ENCODE data around the gene TJAP1.

Gene TJAP1

GRCh38 chr6:43504756-43505593 is 27.6 kb downstream of the TJAP1 start:
- no peak for FAIRE-seq
- no peak for DNase-seq (ENCODE audit: low spot score)

GRCh38 chr6:43505718-43506117 is 28.3 kb downstream of the TJAP1 start:
- no peak for DNase-seq (ENCODE audit: low spot score)
- no peak for FAIRE-seq

- DNase-seq (ENCODE audit: low spot score) = no peak
- no peak for FAIRE-seq
Observed at GRCh38 chr6:43506171-43506570, 28.8 kb downstream of the TJAP1 start.

- DNase-seq (ENCODE audit: low spot score) (peak; percentile 82), FAIRE-seq (no peak)
Observed at GRCh38 chr6:43506667-43507471, 29.5 kb downstream of the TJAP1 start.

GRCh38 chr6:43508481-43509141 is 31.2 kb downstream of the TJAP1 start:
- DNase-seq (ENCODE audit: low spot score) (no peak), FAIRE-seq (no peak)

- DNase-seq (ENCODE audit: low spot score) = no peak
- no peak for FAIRE-seq
Observed at GRCh38 chr6:43509142-43509983, 32.0 kb downstream of the TJAP1 start.

- DNase-seq (ENCODE audit: low spot score) (peak; percentile 91), FAIRE-seq (peak; percentile 91)
Observed at GRCh38 chr6:43509984-43510826, 32.8 kb downstream of the TJAP1 start, which contains the start of gene LRRC73. TSS of gene LRRC73 (minus strand) at chr6:43510346. CDS start at chr6:43509785, 561 bp downstream.

- FAIRE-seq (no peak), DNase-seq (ENCODE audit: low spot score) (no peak)
Observed at GRCh38 chr6:43510827-43511163, 33.4 kb downstream of the TJAP1 start.

- DNase-seq (ENCODE audit: low spot score) (no peak), FAIRE-seq (no peak)
Observed at GRCh38 chr6:43511824-43512415, 34.5 kb downstream of the TJAP1 start.

- FAIRE-seq = no peak
- DNase-seq (ENCODE audit: low spot score) = no peak
Observed at GRCh38 chr6:43515808-43516207, 38.4 kb downstream of the TJAP1 start.

- no peak for DNase-seq (ENCODE audit: low spot score)
- FAIRE-seq = no peak
Observed at GRCh38 chr6:43516367-43516696, 39.0 kb downstream of the TJAP1 start.

GRCh38 chr6:43516697-43517504 is 39.5 kb downstream of the TJAP1 start, which contains the start of the genes POLR1C and YIPF3:
TSS of gene POLR1C (plus strand) at chr6:43517089. CDS start at chr6:43517110, 21 bp downstream.
TSS of gene YIPF3 (minus strand) at chr6:43516926. CDS start at chr6:43516807, 119 bp downstream.
- no peak for FAIRE-seq
- DNase-seq (ENCODE audit: low spot score) = peak; percentile 98

GRCh38 chr6:43517505-43518357 is 40.4 kb downstream of the TJAP1 start:
- DNase-seq (ENCODE audit: low spot score) = no peak

GRCh38 chr6:43520097-43520496 is 42.7 kb downstream of the TJAP1 start:
- DNase-seq (ENCODE audit: low spot score) = no peak
- FAIRE-seq = no peak

More at GRCh38 chr6:43517505-43518357, 40.4 kb downstream of the TJAP1 start:
- FAIRE-seq = no peak

- no peak for FAIRE-seq
- DNase-seq (ENCODE audit: low spot score) = no peak
Observed at GRCh38 chr6:43521836-43522235, 44.5 kb downstream of the TJAP1 start.

- FAIRE-seq = no peak
Observed at GRCh38 chr6:43522547-43523261, 45.3 kb downstream of the TJAP1 start.

GRCh38 chr6:43523284-43523683 is 45.9 kb downstream of the TJAP1 start:
- FAIRE-seq (no peak), DNase-seq (ENCODE audit: low spot score) (no peak)

More at GRCh38 chr6:43522547-43523261, 45.3 kb downstream of the TJAP1 start:
- DNase-seq (ENCODE audit: low spot score) = no peak

Data from urothelium cell line (cell line).